ENCODE results near the gene ADGRG4. TPM values are rescaled to one million over a fixed set of nuclear protein-coding genes. Genes with fewer than 3 reads are reported as not detected.

ADGRG4 gene
- total and polyA plus RNA-seq, 5 donors, result not detected

DNA sequence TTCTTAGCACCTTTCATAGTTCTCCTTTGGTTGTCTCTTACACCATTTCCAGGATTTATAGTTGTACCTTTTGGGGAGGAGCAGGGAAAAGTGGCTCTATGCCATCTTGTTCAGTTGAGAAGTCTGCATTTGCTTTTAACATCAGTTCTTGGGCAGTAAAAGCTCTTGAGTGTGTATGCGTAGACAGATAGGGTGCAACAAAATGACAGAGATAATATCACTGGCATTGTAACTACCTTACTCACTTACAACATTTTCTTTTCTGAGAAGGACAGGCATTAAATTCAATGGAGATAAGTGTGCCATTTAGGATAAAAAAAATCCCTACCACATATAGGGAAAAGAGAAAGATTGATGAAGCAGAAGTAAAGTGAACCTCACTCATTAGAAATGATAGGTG lies 38.9 kb downstream of the ADGRG4 start:
- no peak overlapping the region for H3K4me3 ChIP-seq (ENCODE audit: low read length)
- DNase-seq (no peak), ATAC-seq (no peak)
- intact Hi-C loops (cut with DNase I), result no loop called here
- H3K27ac ChIP-seq (ENCODE audit: low read length), result no peak overlapping the region
- WGBS, result 91% methylated on average over 1 of the region's 1 CpG
- H3K27me3 ChIP-seq (ENCODE audit: control insufficient read depth, insufficient read depth), result no peaks in the 10 kb centered on the region
- no peaks in the 10 kb centered on the region for H3K9me3 ChIP-seq (ENCODE audit: control insufficient read depth, low read length)
- H3K4me1 ChIP-seq (ENCODE audit: control insufficient read depth, insufficient read depth, low read length), result no peaks in the 10 kb centered on the region

DNA sequence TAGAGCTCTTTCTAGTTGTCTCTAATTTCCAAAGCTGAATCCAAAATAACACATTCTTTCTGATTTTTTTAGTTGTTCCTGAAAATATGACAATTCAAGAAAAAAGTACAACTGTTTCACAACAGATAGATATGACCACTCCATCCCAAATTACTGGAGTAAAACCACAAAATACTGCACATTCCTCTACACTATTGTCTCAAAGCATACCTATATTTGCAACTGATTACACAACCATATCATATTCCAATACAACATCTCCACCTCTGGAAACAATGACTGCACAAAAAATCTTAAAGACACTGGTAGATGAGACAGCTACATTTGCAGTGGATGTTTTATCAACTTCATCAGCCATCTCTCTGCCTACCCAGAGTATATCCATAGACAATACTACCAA lies 43.6 kb downstream of the ADGRG4 start:
- Histone ChIP-seq H3K4me1 (ENCODE audit: control insufficient read depth, insufficient read depth, low read length) (no peaks in the 10 kb centered on the region), H3K9me3 (ENCODE audit: control insufficient read depth, low read length) (no peaks in the 10 kb centered on the region), H3K27me3 (ENCODE audit: control insufficient read depth, insufficient read depth) (no peaks in the 10 kb centered on the region), H3K27ac (ENCODE audit: low read length) (no peak overlapping the region), H3K4me3 (ENCODE audit: low read length) (no peak overlapping the region)
- no peak for DNase-seq
- no peak for ATAC-seq
- intact Hi-C loops (cut with DNase I), result no loop called here

DNA sequence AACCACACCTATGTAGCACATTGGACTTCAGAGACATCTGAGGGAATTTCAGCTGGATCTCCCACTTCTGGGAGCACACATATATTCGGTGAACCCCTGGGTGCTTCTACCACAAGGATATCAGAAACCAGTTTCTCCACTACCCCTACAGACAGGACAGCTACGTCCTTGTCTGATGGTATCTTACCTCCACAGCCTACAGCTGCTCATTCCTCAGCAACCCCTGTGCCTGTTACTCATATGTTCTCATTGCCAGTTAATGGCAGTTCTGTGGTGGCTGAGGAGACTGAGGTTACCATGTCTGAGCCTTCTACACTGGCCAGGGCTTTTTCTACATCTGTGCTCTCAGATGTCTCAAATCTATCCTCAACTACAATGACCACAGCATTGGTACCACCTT lies 45.7 kb downstream of the ADGRG4 start:
- 71% methylated on average over 2 of the region's 2 CpGs for WGBS
- Histone ChIP-seq H3K4me3 (ENCODE audit: low read length) (no peak overlapping the region), H3K4me1 (ENCODE audit: control insufficient read depth, insufficient read depth, low read length) (no peaks in the 10 kb centered on the region), H3K27me3 (ENCODE audit: control insufficient read depth, insufficient read depth) (no peaks in the 10 kb centered on the region), H3K27ac (ENCODE audit: low read length) (no peak overlapping the region), H3K9me3 (ENCODE audit: control insufficient read depth, low read length) (no peaks in the 10 kb centered on the region)
- no peak for DNase-seq
- intact Hi-C loops (cut with DNase I), result no loop called here
- no peak for ATAC-seq

DNA sequence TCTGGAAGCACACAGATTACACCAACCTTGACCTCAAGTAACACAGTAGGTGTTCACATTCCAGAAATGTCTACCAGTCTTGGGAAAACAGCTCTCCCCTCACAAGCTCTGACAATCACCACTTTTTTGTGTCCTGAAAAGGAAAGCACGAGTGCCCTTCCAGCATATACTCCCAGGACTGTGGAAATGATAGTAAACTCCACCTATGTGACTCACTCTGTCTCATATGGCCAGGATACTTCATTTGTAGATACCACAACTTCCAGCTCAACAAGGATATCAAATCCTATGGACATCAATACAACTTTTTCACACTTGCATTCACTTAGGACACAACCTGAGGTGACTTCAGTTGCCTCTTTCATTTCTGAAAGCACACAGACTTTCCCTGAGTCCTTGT lies 46.9 kb downstream of the ADGRG4 start:
- Histone ChIP-seq H3K27me3 (ENCODE audit: control insufficient read depth, insufficient read depth) (no peaks in the 10 kb centered on the region), H3K27ac (ENCODE audit: low read length) (no peak overlapping the region), H3K4me1 (ENCODE audit: control insufficient read depth, insufficient read depth, low read length) (no peaks in the 10 kb centered on the region), H3K9me3 (ENCODE audit: control insufficient read depth, low read length) (no peaks in the 10 kb centered on the region), H3K4me3 (ENCODE audit: low read length) (no peak overlapping the region)
- WGBS, result 83% methylated on average over 1 of the region's 1 CpG
- ATAC-seq, result no peak
- DNase-seq, result no peak
- intact Hi-C loops (cut with DNase I), result no loop called here

DNA sequence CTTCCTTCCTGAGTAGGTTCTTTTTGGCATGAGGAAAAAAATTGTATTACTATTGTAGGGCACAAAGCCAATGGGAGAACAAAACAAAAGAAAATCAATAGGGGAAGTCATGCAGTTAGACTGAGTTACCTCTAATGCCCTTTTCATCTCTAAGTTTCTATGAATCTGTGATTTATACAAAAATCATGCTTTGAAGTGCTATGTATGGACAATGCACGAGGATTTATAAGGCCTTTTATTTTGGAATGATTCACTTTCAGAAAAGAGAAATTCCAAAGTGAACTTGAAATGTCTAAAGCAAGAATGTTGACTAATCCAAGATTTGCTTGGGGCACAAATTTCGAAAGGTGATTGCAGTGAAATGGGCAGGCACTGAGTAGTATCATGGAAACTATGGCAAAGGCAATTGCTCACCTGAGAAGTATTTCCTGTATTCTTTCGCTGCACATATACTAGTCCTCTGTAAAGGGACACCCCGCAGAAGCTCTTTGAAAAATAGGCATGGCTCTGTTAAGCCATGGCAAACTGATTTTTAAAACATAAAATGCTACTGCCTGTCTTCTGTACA lies 52.8 kb downstream of the ADGRG4 start:
- no peak overlapping the region for H3K4me3 ChIP-seq (ENCODE audit: low read length)
- H3K27me3 ChIP-seq (ENCODE audit: control insufficient read depth, insufficient read depth), result no peaks in the 10 kb centered on the region
- intact Hi-C loops (cut with DNase I), result no loop called here
- no peaks in the 10 kb centered on the region for H3K4me1 ChIP-seq (ENCODE audit: control insufficient read depth, insufficient read depth, low read length)
- no peak overlapping the region for H3K27ac ChIP-seq (ENCODE audit: low read length)
- no peak for ATAC-seq
- 79% methylated on average over 4 of the region's 4 CpGs for WGBS
- no peak for DNase-seq
- no peaks in the 10 kb centered on the region for H3K9me3 ChIP-seq (ENCODE audit: control insufficient read depth, low read length)

- no peak for DNase-seq
- H3K4me3 ChIP-seq (ENCODE audit: low read length), result no peak overlapping the region
- intact Hi-C loops (cut with DNase I), result no loop called here
- H3K9me3 ChIP-seq (ENCODE audit: control insufficient read depth, low read length), result no peaks in the 10 kb centered on the region
- WGBS, result 68% methylated on average over 4 of the region's 4 CpGs
- no peak for ATAC-seq
- no peak overlapping the region for H3K27ac ChIP-seq (ENCODE audit: low read length)
- no peaks in the 10 kb centered on the region for H3K4me1 ChIP-seq (ENCODE audit: control insufficient read depth, insufficient read depth, low read length)
- H3K27me3 ChIP-seq (ENCODE audit: control insufficient read depth, insufficient read depth), result no peaks in the 10 kb centered on the region
Measured at GRCh38 chrX:136354201-136354600, 53.4 kb downstream of the ADGRG4 start.

DNA sequence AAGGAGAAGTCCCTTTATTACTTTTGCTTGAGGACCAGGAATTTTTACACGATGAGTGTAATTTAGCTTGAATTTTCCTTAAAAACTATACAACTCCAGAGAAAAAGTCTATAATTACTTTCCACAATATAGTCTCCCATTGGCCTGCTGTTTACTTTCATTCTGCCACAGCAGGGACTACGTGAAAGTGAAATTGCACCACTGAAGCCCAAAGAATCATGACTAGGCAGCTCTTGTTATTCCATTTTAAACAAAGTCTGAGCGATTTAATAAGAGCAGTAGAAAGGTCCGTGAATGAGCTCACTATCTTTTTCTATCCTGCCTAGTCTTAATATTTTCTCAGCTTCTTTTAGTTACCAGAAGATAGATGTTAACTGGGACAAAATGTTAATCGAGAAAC lies 68.6 kb downstream of the ADGRG4 start:
- Histone ChIP-seq H3K27ac (ENCODE audit: low read length) (no peak overlapping the region), H3K4me1 (ENCODE audit: control insufficient read depth, insufficient read depth, low read length) (no peaks in the 10 kb centered on the region), H3K9me3 (ENCODE audit: control insufficient read depth, low read length) (no peaks in the 10 kb centered on the region), H3K27me3 (ENCODE audit: control insufficient read depth, insufficient read depth) (no peaks in the 10 kb centered on the region), H3K4me3 (ENCODE audit: low read length) (no peak overlapping the region)
- 81% methylated on average over 5 of the region's 5 CpGs for WGBS
- intact Hi-C loops (cut with DNase I), result no loop called here
- no peak for DNase-seq
- ATAC-seq, result no peak

DNA sequence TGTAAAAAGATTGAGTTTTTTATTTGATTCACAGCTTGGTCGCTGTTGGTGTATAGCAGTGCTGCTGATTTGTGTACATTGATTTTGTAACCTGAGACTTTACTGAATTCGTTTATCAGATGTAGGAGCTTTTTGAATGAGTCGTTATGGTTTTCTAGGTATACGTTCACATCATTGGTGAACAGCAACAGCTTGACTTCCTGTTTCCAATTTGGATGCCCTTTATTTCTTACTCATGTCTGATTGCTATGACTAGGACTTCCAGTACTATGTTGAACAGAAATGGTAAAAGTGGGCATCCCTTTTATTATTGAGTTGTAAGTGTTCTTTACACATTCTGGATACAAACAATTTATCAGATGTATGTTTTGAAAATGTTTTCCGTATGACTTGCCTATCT lies 76.0 kb downstream of the ADGRG4 start:
- H3K27ac ChIP-seq (ENCODE audit: low read length), result no peak overlapping the region
- 83% methylated on average over 5 of the region's 5 CpGs for WGBS
- no peaks in the 10 kb centered on the region for H3K27me3 ChIP-seq (ENCODE audit: control insufficient read depth, insufficient read depth)
- DNase-seq (no peak), ATAC-seq (no peak)
- no peak overlapping the region for H3K4me3 ChIP-seq (ENCODE audit: low read length)
- no peaks in the 10 kb centered on the region for H3K9me3 ChIP-seq (ENCODE audit: control insufficient read depth, low read length)
- no peaks in the 10 kb centered on the region for H3K4me1 ChIP-seq (ENCODE audit: control insufficient read depth, insufficient read depth, low read length)
- intact Hi-C loops (cut with DNase I), result no loop called here

DNA sequence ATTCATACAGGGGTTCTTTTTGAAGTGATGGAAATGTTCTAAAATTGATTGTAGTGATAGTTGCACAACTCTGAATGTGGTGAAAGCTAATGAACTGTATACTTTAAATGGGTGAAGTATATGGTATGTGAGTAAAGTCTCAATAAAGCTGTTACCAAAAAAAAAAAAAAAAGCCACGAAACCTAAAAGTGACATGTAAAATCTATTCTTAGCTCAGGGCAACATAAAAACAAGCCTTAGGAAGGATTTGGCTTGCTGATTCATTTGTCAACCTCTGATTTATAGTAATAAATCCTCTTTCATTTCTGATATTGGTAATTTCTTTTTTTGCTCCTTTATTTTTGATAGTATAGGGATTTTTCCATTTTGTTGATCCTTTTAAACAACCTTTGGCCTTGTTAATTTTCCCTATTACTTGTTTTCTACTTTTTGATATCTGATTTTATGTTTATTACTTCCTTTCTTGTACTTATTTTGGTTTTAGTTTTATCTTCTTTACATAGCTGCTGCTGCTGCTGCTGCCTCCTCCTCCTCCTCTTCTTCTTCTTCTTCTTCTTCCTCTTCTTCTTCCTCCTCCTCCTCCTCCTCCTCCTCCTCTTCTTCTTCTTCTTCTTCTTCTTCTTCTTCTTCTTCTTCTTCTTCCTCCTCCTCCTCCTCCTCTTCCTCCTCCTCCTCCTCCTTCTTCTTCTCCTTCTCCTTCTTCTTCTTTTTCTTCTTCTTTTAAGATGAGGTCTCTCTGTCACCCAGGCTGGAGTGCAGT lies 79.4 kb downstream of the ADGRG4 start:
- H3K27me3 ChIP-seq (ENCODE audit: control insufficient read depth, insufficient read depth), result no peaks in the 10 kb centered on the region
- no peaks in the 10 kb centered on the region for H3K4me1 ChIP-seq (ENCODE audit: control insufficient read depth, insufficient read depth, low read length)
- intact Hi-C loops (cut with DNase I), result no loop called here
- H3K4me3 ChIP-seq (ENCODE audit: low read length), result no peak overlapping the region
- H3K9me3 ChIP-seq (ENCODE audit: control insufficient read depth, low read length), result no peaks in the 10 kb centered on the region
- DNase-seq, result no peak
- no peak for ATAC-seq
- 50% methylated on average over 1 of the region's 1 CpG for WGBS
- H3K27ac ChIP-seq (ENCODE audit: low read length), result no peak overlapping the region

DNA sequence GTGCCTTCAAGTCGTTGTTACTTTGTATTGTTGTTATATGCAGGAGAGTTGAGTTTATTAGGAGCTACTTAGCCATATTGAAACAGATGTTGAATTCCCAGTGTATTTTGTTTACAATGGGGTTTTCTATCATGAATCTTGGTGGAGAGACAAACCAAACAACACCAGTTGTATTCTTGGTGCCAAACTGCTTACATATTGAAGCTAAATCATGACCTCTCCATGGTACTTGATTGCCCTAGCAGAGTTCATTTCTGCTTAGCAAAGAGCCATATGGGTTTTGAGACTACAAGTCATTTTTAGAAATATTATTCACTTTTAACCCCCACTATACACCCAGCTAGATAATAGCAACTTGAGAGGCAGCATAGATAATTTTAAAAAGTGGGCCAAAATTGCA lies 85.4 kb downstream of the ADGRG4 start:
- H3K4me1 ChIP-seq (ENCODE audit: control insufficient read depth, insufficient read depth, low read length), result no peaks in the 10 kb centered on the region
- DNase-seq, result no peak
- no peak overlapping the region for H3K27ac ChIP-seq (ENCODE audit: low read length)
- WGBS, result 50% methylated on average over 1 of the region's 1 CpG
- H3K4me3 ChIP-seq (ENCODE audit: low read length), result no peak overlapping the region
- intact Hi-C loops (cut with DNase I), result no loop called here
- H3K27me3 ChIP-seq (ENCODE audit: control insufficient read depth, insufficient read depth), result no peaks in the 10 kb centered on the region
- no peaks in the 10 kb centered on the region for H3K9me3 ChIP-seq (ENCODE audit: control insufficient read depth, low read length)
- ATAC-seq, result no peak

GRCh38 chrX:136386826-136387225 lies 86.1 kb downstream of the ADGRG4 start:
- intact Hi-C loops (cut with DNase I), result no loop called here
- whole genome bisulfite sequencing, result 83% methylated on average over 2 of the region's 2 CpGs

More at GRCh38 chrX:136386826-136387225, 86.1 kb downstream of the ADGRG4 start:
- Histone ChIP-seq H3K27me3 (ENCODE audit: control insufficient read depth, insufficient read depth) (no peaks in the 10 kb centered on the region), H3K9me3 (ENCODE audit: control insufficient read depth, low read length) (no peaks in the 10 kb centered on the region), H3K4me3 (ENCODE audit: low read length) (no peak overlapping the region), H3K4me1 (ENCODE audit: control insufficient read depth, insufficient read depth, low read length) (no peaks in the 10 kb centered on the region), H3K27ac (ENCODE audit: low read length) (no peak overlapping the region)
- DNase-seq (no peak), ATAC-seq (no peak)
